NCI-H128 (cell line): ENCODE measurements around the gene MARCHF9.
"Not testable (repeated sequence)": the region's sequence is repeated elsewhere in the genome, so short reads cannot be mapped to it uniquely, and the experiment has no call there.

ENCODE experiments used
- DNase-seq: peaks from one replicate; lab custom pipeline; 2025; ENCODE audit not compliant: unreplicated experiment; lab: John Stamatoyannopoulos, UW

MARCHF9 gene

GRCh38 chr12:57769594-57769993 is 14.7 kb downstream of the MARCHF9 start:
- no peak for DNase-seq

- no peak for DNase-seq
These were observed 15.8 kb downstream of the MARCHF9 start for GRCh38 chr12:57770734-57771133.

- DNase-seq, result peak; percentile 62
These were observed 16.5 kb downstream of the MARCHF9 start for GRCh38 chr12:57771236-57771872.

- DNase-seq, result peak; percentile 84
These were observed 17.0 kb downstream of the MARCHF9 start, which contains the start of gene METTL1 for GRCh38 chr12:57771873-57772428. Gene METTL1, minus strand, starts transcription at chr12:57772105. Its CDS starts 22 bp downstream, at chr12:57772083.

- DNase-seq, result no peak
These were observed 17.8 kb downstream of the MARCHF9 start, which contains the start of gene EEF1AKMT3 for GRCh38 chr12:57772429-57773322. Gene EEF1AKMT3, plus strand, starts transcription at chr12:57772614. Its CDS starts 111 bp downstream, at chr12:57772725.

- not testable (repeated sequence) for DNase-seq
These were observed 19.7 kb downstream of the MARCHF9 start for GRCh38 chr12:57774634-57775033.

GRCh38 chr12:57775044-57775443 is 20.1 kb downstream of the MARCHF9 start:
- no peak for DNase-seq

GRCh38 chr12:57775563-57776246 is 20.8 kb downstream of the MARCHF9 start:
- no peak for DNase-seq

- DNase-seq, result no peak
These were observed 21.3 kb downstream of the MARCHF9 start for GRCh38 chr12:57776247-57776587.

- DNase-seq, result no peak
These were observed 22.5 kb downstream of the MARCHF9 start for GRCh38 chr12:57777367-57777766.

- DNase-seq, result no peak
These were observed 23.0 kb downstream of the MARCHF9 start for GRCh38 chr12:57777911-57778310.

- DNase-seq, result no peak
These were observed 24.8 kb downstream of the MARCHF9 start for GRCh38 chr12:57779736-57780135.

GRCh38 chr12:57780284-57780897 is 25.5 kb downstream of the MARCHF9 start:
- no peak for DNase-seq

- DNase-seq, result no peak
These were observed 26.3 kb downstream of the MARCHF9 start for GRCh38 chr12:57781244-57781643.

GRCh38 chr12:57781801-57782200 is 26.9 kb downstream of the MARCHF9 start:
- DNase-seq, result no peak

GRCh38 chr12:57782243-57782607 is 27.3 kb downstream of the MARCHF9 start:
- DNase-seq, result no peak

GRCh38 chr12:57782608-57783465 is 27.9 kb downstream of the MARCHF9 start, which contains the start of gene TSFM:
Gene TSFM, plus strand, starts transcription at chr12:57782787. Its CDS starts 15 bp downstream, at chr12:57782802.
- peak; percentile 90 for DNase-seq

GRCh38 chr12:57783466-57783801 is 28.5 kb downstream of the MARCHF9 start:
- DNase-seq, result no peak

- DNase-seq, result no peak
These were observed 29.0 kb downstream of the MARCHF9 start for GRCh38 chr12:57783861-57784260.

- DNase-seq, result no peak
These were observed 39.0 kb downstream of the MARCHF9 start for GRCh38 chr12:57793920-57794319.
